ENCODE measurements around the gene MFSD1. TPM values are rescaled to one million over a fixed set of nuclear protein-coding genes. Genes with fewer than 3 reads are reported as not detected.

MFSD1 gene
- total RNA-seq = 114 TPM
- long read RNA-seq, transcript MFSD1-205 (9 exons, 1,029 nt) = minor isoform, 9 of 455 reads
- long read RNA-seq, transcript MFSD1-215 (15 exons, 2,121 nt) = minor isoform, 9 of 455 reads
- long read RNA-seq, transcript MFSD1-203 (16 exons, 2,423 nt) = major isoform, 362 of 455 reads
- long read RNA-seq, transcript MFSD1-202 (15 exons, 2,244 nt) = minor isoform, 5 of 455 reads
- long read RNA-seq, partial matches to known transcripts = 20 of 455 reads
- long read RNA-seq, other reads (novel, unspliced or antisense) = 49 of 455 reads

GRCh38 chr3:158801696-158802408 is at the start of gene MFSD1:
MFSD1 (plus strand) TSS chr3:158802054; CDS start chr3:158802153, 99 bp downstream.
- DNase-seq (ENCODE audit: low spot score) = peak; percentile 99

GRCh38 chr3:158753854-158754253 is 48.0 kb upstream of the MFSD1 start:
- no peak for DNase-seq (ENCODE audit: low spot score)

- no peak for DNase-seq (ENCODE audit: low spot score)
Measured at GRCh38 chr3:158755421-158755820, 46.4 kb upstream of the MFSD1 start.

- no peak for DNase-seq (ENCODE audit: low spot score)
Measured at GRCh38 chr3:158761350-158761749, 40.5 kb upstream of the MFSD1 start.

- DNase-seq (ENCODE audit: low spot score) = no peak
Measured at GRCh38 chr3:158762701-158763100, 39.2 kb upstream of the MFSD1 start.

GRCh38 chr3:158763421-158763820 is 38.4 kb upstream of the MFSD1 start:
- no peak for DNase-seq (ENCODE audit: low spot score)

- no peak for DNase-seq (ENCODE audit: low spot score)
Measured at GRCh38 chr3:158765518-158766205, 36.2 kb upstream of the MFSD1 start.

- DNase-seq (ENCODE audit: low spot score) = no peak
Measured at GRCh38 chr3:158766364-158766763, 35.5 kb upstream of the MFSD1 start.

GRCh38 chr3:158768361-158768787 is 33.5 kb upstream of the MFSD1 start:
- no peak for DNase-seq (ENCODE audit: low spot score)

- DNase-seq (ENCODE audit: low spot score) = no peak
Measured at GRCh38 chr3:158768881-158769543, 32.8 kb upstream of the MFSD1 start.

- DNase-seq (ENCODE audit: low spot score) = no peak
Measured at GRCh38 chr3:158769549-158769948, 32.3 kb upstream of the MFSD1 start.

- no peak for DNase-seq (ENCODE audit: low spot score)
Measured at GRCh38 chr3:158769952-158770740, 31.7 kb upstream of the MFSD1 start.

- DNase-seq (ENCODE audit: low spot score) = no peak
Measured at GRCh38 chr3:158770741-158771350, 31.0 kb upstream of the MFSD1 start.

GRCh38 chr3:158771577-158771976 is 30.3 kb upstream of the MFSD1 start:
- no peak for DNase-seq (ENCODE audit: low spot score)

GRCh38 chr3:158771982-158772381 is 29.9 kb upstream of the MFSD1 start:
- DNase-seq (ENCODE audit: low spot score) = no peak

- DNase-seq (ENCODE audit: low spot score) = no peak
Measured at GRCh38 chr3:158773166-158773565, 28.7 kb upstream of the MFSD1 start.

- DNase-seq (ENCODE audit: low spot score) = no peak
Measured at GRCh38 chr3:158773845-158774830, 27.7 kb upstream of the MFSD1 start.

GRCh38 chr3:158774965-158775364 is 26.9 kb upstream of the MFSD1 start:
- DNase-seq (ENCODE audit: low spot score) = no peak
